GM21515 (cell line): ENCODE data around the gene GLRX2.
"Not testable (repeated sequence)": the region's sequence is repeated elsewhere in the genome, so short reads cannot be mapped to it uniquely, and the experiment has no call there.

ENCODE experiments used
- ATAC-seq: cut with Tn5 transposase; IDR thresholded peaks from one replicate; pipeline ENCODE4 v1.9.1; 2021; ENCODE audit not compliant: unreplicated experiment

GLRX2 gene

DNA sequence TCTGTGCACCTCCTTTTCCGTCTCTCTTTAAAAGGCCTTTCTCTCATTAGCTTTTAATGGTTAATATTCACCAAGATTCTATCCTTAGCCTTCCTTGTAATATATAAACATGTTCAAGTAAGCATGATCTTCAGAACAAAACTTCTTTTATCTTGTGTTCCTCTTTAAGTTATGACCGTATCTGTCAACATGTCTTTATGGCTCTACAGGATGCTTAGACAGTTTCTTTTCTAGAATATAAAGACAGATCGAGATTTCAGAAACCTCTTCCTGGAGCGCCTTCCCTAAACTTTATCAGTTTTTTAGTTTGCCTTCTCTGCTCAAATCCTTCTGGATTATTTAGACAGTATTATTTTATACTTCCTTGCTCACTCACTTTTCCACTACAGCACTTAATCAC lies 38.6 kb downstream of the GLRX2 start:
- peak; percentile 34 for ATAC-seq

- ATAC-seq: no peak
These were observed 39.3 kb downstream of the GLRX2 start for GRCh38 chr1:193065954-193066353.

GRCh38 chr1:193062698-193063463 lies 42.3 kb downstream of the GLRX2 start:
- no peak for ATAC-seq

DNA sequence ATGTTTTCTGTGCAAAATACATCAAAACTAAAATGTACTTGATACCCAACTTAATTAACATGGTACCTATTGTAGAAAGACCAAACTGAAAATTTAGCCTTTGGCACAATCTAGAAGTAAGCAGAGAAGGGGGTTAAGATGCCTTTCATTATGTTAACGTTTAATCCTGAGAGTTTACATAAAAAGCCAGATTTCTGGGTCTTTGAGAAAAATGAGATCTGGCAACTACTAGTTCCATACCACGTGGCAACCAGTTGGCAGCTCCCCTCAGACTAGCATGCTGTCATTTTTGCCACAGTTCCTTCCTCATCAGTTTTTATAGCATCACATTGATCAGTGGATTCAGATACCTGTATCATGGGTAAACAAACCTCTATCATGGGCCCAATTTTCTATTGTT lies 44.3 kb downstream of the GLRX2 start:
- ATAC-seq: no peak

- ATAC-seq: no peak
These were observed 44.8 kb downstream of the GLRX2 start for GRCh38 chr1:193060406-193060805.

DNA sequence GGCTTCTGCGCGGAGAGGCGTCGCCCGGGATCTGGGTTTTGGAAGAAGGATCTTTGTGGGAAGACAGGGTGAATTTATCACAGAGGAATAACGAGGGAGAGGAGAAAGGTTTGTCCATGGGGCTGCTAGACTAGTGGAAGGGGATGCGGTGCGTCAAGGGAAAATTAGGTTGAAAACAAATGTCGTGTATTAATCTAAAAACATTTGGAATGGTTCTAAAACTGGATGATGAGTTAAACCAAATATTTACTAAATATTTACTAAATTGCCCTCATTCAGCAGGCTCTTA lies 45.2 kb downstream of the GLRX2 start:
- ATAC-seq: no peak

- peak; percentile 93 for ATAC-seq
These were observed 45.7 kb downstream of the GLRX2 start, which contains the start of the genes RO60 and UCHL5 for GRCh38 chr1:193059282-193060114. Gene RO60 (plus strand): TSS chr1:193059612. CDS start chr1:193069055, 9,443 bp downstream. Gene UCHL5 (minus strand): TSS chr1:193059360. CDS start chr1:193059260, 100 bp downstream.

DNA sequence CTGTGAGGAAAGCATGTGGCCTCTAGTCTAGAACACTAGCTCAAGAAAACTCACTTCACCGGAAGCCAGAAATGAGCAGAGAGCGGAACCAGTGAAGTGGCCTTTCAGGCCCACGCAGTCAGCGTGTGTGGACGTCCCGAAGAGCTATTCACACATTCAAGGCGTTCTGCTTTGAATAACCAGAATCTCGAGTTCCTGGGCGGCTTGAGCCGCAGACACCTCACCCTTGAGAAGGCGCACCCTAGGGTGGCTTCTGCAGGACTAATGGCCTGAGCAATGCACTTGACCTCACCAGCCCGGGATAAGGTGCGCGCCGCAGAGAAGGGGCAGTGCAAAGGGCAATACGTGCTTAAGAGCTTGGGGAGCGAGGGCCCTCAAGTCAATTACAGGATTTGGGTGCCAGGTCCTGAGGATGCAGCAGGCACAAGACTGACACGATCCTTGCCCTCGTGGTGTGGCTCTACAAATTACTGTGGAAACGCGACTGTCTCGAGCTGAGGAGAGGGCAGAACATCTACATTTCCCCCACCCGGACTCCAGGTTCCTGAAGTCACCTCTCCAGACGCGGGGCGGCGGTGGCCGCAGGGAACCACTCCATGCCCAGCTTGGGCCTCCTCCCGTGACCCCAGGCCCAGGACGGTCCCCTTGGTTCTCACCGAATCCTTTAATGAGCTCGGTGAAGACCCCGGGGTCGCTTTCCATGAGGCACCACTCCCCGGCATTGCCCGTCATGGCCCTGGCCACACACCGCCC lies 46.5 kb downstream of the GLRX2 start:
- ATAC-seq: peak; percentile 47

DNA sequence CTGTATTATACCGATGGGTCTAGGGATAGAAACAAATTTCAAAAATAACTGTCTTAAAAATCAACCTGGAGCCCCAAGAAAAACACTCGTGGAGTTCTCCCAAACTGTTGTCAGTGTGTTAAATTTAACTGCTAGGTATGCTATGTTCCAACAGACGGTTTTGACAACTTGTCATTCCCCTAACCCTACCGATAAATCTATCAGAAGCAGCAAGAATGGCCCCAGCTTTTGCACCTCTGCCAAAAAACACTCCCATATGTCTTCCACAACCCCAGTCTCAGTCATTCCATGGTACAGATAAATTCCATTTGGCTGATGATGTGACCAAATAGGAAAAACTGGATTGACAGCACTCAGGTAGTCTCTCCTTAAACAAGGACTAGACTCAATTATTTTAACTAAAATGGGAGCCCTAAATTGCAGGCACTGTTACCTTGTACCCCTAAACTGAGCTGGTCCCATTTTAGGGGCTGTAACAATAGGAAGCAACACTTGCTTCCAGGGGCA lies 51.0 kb downstream of the GLRX2 start:
- no peak for ATAC-seq

DNA sequence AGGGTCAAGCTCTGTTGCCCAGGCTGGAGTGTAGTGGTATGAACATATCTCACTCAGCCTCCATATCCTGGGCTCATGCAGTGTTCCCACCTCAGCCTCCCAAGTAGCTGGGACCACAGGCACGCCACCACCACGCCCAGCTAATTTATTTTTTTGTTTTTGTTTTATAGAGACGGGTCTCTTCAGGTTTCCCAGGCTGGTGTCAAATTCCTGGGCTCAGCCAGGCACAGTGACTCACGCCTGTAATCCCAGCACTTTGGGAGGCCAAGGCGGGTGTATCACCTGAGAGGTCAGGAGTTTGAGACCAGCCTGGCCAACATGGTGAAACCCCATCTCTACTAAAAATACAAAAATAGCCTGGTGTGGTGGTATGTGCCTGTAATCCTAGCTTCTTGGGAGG lies 56.3 kb downstream of the GLRX2 start:
- ATAC-seq: not testable (repeated sequence)
